Keratinocyte (primary cell): Measurements from ENCODE around the gene UBXN2A. TPM values are rescaled to one million over a fixed set of nuclear protein-coding genes. Genes with fewer than 3 reads are reported as not detected.

Source experiments
- DNase-seq: peaks from one replicate; pipeline ENCODE4 v3.0.0-alpha.2; 2011; ENCODE audit warnings: low read depth, missing footprints, low spot score
- FAIRE-seq: peaks from 2 replicates; lab custom pipeline; 2011; peaks lifted over from hg19 to GRCh38; lab: Jason Lieb, UNC
- H2AFZ ChIP-seq: 2 replicates; pipeline ENCODE4 v1.6.0; 2012; ENCODE audit warnings: low read length, control low read depth, inconsistent platforms; ENCODE audit not compliant: control insufficient read depth
- H3K27ac ChIP-seq: 2 replicates; pipeline ENCODE4 v1.5.1; 2011; ENCODE audit warnings: low read length; ENCODE audit not compliant: control insufficient read depth, insufficient read depth
- H3K27me3 ChIP-seq: 3 replicates; pipeline ENCODE4 v1.6.0; 2011; ENCODE audit warnings: low read length; ENCODE audit not compliant: control insufficient read depth, insufficient read depth; ENCODE audit errors: extremely low read depth
- H3K36me3 ChIP-seq, 2 experiments: 2 replicates in 1 of 2; 3 replicates in 1 of 2; pipeline ENCODE4 v1.5.1; 2011; ENCODE audit warnings: low read length in 2 of 2, mild to moderate bottlenecking in 1 of 2; ENCODE audit not compliant: control insufficient read depth in 2 of 2, insufficient read depth in 2 of 2; ENCODE audit errors: extremely low read depth in 1 of 2
- H3K4me1 ChIP-seq: 3 replicates; pipeline ENCODE4 v1.5.1; 2011; ENCODE audit warnings: low read length; ENCODE audit not compliant: control insufficient read depth, insufficient read depth; ENCODE audit errors: extremely low read depth
- H3K4me2 ChIP-seq: 3 replicates; pipeline ENCODE4 v1.6.0; 2011; ENCODE audit warnings: low read depth, low read length; ENCODE audit not compliant: control insufficient read depth, insufficient read depth; ENCODE audit errors: extremely low read depth
- H3K4me3 ChIP-seq, 3 experiments: fragments of 200-600 bp in 1 of 3; sonication (generic) in 1 of 3; 2 replicates in 2 of 3; 3 replicates in 1 of 3; pipeline ENCODE4 v1.5.1; 2011 to 2016; ENCODE audit warnings: low read length in 3 of 3, mild to moderate bottlenecking in 3 of 3, control low read depth in 2 of 3, inconsistent platforms in 1 of 3, low read depth in 1 of 3, mixed read lengths in 1 of 3, mixed run types in 1 of 3, moderate library complexity in 1 of 3; ENCODE audit not compliant: control insufficient read depth in 2 of 3, insufficient read depth in 2 of 3; ENCODE audit errors: extremely low read depth in 1 of 3
- H3K79me2 ChIP-seq: 2 replicates; pipeline ENCODE4 v1.6.0; 2012; ENCODE audit warnings: low read length; ENCODE audit not compliant: control insufficient read depth, insufficient read depth
- H3K9ac ChIP-seq: 3 replicates; pipeline ENCODE4 v1.6.0; 2011; ENCODE audit warnings: low read length; ENCODE audit not compliant: control insufficient read depth, insufficient read depth; ENCODE audit errors: extremely low read depth
- H3K9me1 ChIP-seq: 3 replicates; pipeline ENCODE4 v1.6.0; 2011; ENCODE audit warnings: low read length; ENCODE audit not compliant: control insufficient read depth, insufficient read depth; ENCODE audit errors: extremely low read depth
- H3K9me3 ChIP-seq: 2 replicates; pipeline ENCODE4 v1.5.1; 2012; ENCODE audit warnings: low read depth, low read length; ENCODE audit not compliant: control insufficient read depth
- H4K20me1 ChIP-seq: 3 replicates; pipeline ENCODE4 v1.6.0; 2011; ENCODE audit warnings: low read length; ENCODE audit not compliant: control insufficient read depth, insufficient read depth; ENCODE audit errors: extremely low read depth
- EZH2 ChIP-seq: IDR thresholded peaks from one replicate; pipeline ENCODE4 v1.6.1; 2012; ENCODE audit warnings: inconsistent platforms, mild to moderate bottlenecking, low read length, moderate library complexity
- dilution Hi-C: fragments of 300-500 bp; cut with MboI; formaldehyde crosslinking; loops from one replicate; pipeline ENCODE4 v1.7.0; 2020; ENCODE audit warnings: low sequenced_read_pairs; ENCODE audit not compliant: extremely low pct_ligation_motif_present
- polyA plus RNA-seq, 5 experiments: library from polyadenylated mRNA; depleted of rRNA in 3 of 5; stranded (reverse) in 3 of 5; stranded (forward) in 1 of 5; unstranded in 1 of 5; fragments of >200 nt; gene quantifications; 1 replicate in 1 of 5; 2 replicates in 3 of 5; 3 replicates in 1 of 5; pipeline versions ENCODE4 v1.2.1 to v1.2.3, GENCODE V29; 2011 to 2012; ENCODE audit warnings: missing spikeins in 2 of 5, low read depth in 1 of 5, low replicate concordance in 1 of 5
- TF ChIP-seq, protein P1 (sequence below), 3 experiments: IDR thresholded peaks in 1 of 3; conservative IDR thresholded peaks in 1 of 3; optimal IDR thresholded peaks in 1 of 3; 2 replicates in 2 of 3; 3 replicates in 1 of 3; pipeline versions ENCODE3 to v1.5.1; 2011; ENCODE audit warnings: low read length in 3 of 3, mild to moderate bottlenecking in 3 of 3, moderate library complexity in 2 of 3, control low read depth in 1 of 3, inconsistent platforms in 1 of 3; ENCODE audit not compliant: insufficient read depth in 2 of 3; ENCODE audit errors: extremely low read depth in 1 of 3

The UBXN2A gene
- polyA plus RNA-seq, 1 donor (not counting 4 experiments of a cell fraction or from before 2014, with no cell fraction given): 11.7 TPM

DNA sequence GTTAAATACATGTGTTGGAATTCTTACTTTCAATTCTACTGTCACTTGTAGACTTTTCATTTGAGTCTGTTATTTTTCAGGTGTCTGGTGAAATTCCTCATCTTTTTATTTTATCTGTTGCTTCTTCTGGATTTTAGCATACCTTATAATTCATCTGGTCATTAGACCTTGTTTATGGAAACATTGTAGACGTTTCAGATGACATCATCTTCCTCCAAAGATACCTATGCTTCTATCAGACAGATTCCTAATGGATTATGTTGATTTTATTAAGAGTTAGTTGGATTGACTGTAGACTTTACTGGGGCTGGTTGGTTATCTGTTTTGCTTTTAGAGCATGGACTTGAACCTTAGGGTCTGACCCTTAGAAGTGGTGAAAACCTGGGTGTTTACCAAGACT lies 54.3 kb downstream of the UBXN2A start:
- H3K27me3 ChIP-seq: no peaks in the 10 kb centered on the region
- no peaks in the 10 kb centered on the region for H3K4me1 ChIP-seq
- H3K36me3 ChIP-seq: peaks cover 2 to 3% of the 10 kb centered on the region in 2 experiments
- dilution Hi-C loops: no loop called here
- DNase-seq: no peak
- no peak overlapping the region for H3K4me3 ChIP-seq
- H3K27ac ChIP-seq: no peak overlapping the region
- H3K4me2 ChIP-seq: no peak overlapping the region
- H3K9ac ChIP-seq: no peak overlapping the region
- FAIRE-seq: no peak
- no peak overlapping the region for H2AFZ ChIP-seq
- H4K20me1 ChIP-seq: no peaks in the 10 kb centered on the region
- H3K79me2 ChIP-seq: no peaks in the 10 kb centered on the region
- TF ChIP-seq, protein P1, sequence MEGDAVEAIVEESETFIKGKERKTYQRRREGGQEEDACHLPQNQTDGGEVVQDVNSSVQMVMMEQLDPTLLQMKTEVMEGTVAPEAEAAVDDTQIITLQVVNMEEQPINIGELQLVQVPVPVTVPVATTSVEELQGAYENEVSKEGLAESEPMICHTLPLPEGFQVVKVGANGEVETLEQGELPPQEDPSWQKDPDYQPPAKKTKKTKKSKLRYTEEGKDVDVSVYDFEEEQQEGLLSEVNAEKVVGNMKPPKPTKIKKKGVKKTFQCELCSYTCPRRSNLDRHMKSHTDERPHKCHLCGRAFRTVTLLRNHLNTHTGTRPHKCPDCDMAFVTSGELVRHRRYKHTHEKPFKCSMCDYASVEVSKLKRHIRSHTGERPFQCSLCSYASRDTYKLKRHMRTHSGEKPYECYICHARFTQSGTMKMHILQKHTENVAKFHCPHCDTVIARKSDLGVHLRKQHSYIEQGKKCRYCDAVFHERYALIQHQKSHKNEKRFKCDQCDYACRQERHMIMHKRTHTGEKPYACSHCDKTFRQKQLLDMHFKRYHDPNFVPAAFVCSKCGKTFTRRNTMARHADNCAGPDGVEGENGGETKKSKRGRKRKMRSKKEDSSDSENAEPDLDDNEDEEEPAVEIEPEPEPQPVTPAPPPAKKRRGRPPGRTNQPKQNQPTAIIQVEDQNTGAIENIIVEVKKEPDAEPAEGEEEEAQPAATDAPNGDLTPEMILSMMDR (optimal IDR thresholded peaks at IDR 0.05 in 1 of 3, IDR thresholded peaks at IDR 0.05 in 1 of 3, conservative IDR thresholded peaks at IDR 0.05 in 1 of 3; ENCODE audit: extremely low read depth in 1 of 3, insufficient read depth in 2 of 3, low read length in 3 of 3): no peak
- TF ChIP-seq EZH2: no peak
- H3K9me1 ChIP-seq: no peaks in the 10 kb centered on the region
- no peaks in the 10 kb centered on the region for H3K9me3 ChIP-seq

DNA sequence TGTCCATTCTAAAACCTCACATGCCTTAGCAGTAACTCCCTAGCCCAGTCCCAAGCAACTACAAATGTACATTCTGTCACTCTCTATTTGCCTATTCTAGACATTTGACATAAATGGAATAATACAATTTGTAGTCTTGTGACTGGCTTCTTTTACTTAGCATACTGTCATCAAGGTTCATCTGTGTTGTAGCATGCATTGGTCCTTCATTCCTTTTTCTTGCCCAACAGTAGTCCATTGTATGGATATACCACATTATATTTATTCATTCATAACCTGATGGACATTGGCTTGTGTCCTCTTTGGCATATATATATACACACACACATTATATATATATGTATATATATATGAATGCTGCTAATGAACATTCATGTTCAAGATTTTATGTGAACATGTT lies 67.4 kb downstream of the UBXN2A start:
- H3K4me3 ChIP-seq: no peak overlapping the region
- no peak overlapping the region for H3K4me2 ChIP-seq
- H2AFZ ChIP-seq: no peak overlapping the region
- DNase-seq (no peak), FAIRE-seq (no peak)
- no peaks in the 10 kb centered on the region for H3K9me1 ChIP-seq
- no peak overlapping the region for H3K27ac ChIP-seq
- H3K36me3 ChIP-seq: no peaks in the 10 kb centered on the region
- peaks cover 3% of the 10 kb centered on the region for H4K20me1 ChIP-seq
- no peaks in the 10 kb centered on the region for H3K79me2 ChIP-seq
- dilution Hi-C loops: no loop called here
- H3K9ac ChIP-seq: no peak overlapping the region
- peaks cover 29% of the 10 kb centered on the region for H3K27me3 ChIP-seq
- no peaks in the 10 kb centered on the region for H3K9me3 ChIP-seq
- H3K4me1 ChIP-seq: no peaks in the 10 kb centered on the region
- TF ChIP-seq, protein P1 (optimal IDR thresholded peaks at IDR 0.05 in 1 of 3, IDR thresholded peaks at IDR 0.05 in 1 of 3, conservative IDR thresholded peaks at IDR 0.05 in 1 of 3; ENCODE audit: extremely low read depth in 1 of 3, insufficient read depth in 2 of 3, low read length in 3 of 3): no peak
- no peak for TF ChIP-seq EZH2
